Measurements from ENCODE around the gene PLXDC1. TPM values are rescaled to one million over a fixed set of nuclear protein-coding genes. Genes with fewer than 3 reads are reported as not detected.

PLXDC1 gene
- total and polyA plus RNA-seq, 9 donors: 11.6 to 58.6 (median 32.3) TPM

DNA sequence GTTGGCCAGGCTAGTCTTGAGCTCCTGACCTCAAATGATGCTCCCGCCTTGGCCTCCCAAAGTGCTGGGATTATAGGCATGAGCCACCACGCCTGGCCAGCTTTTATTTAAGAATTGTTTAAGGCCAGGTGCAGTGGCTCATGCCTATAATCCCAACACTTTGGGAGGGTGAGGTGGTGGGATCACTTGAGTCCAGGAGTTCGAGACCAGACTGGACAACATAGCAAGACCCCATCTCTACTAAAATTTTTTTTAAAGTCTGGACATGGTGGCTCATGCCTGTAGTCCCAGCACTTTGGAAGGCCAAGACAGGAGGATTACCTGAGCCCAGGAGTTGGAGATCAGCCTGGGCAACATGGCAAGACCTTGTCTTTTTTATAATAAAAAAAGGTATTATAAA lies 5.2 kb downstream of the PLXDC1 start:
- 96 to 98% (median 97%) methylated on average over 3 of the region's 3 CpGs for WGBS, 3 donors
- Histone ChIP-seq H3K27me3 (no peaks in the 10 kb centered on the region), H3K4me1 (ENCODE audit: insufficient read depth) (no peaks in the 10 kb centered on the region), H3K9me3 (no peaks in the 10 kb centered on the region), H3K4me3 (no peak overlapping the region), H3K27ac (no peak overlapping the region), H3K36me3 (no peaks in the 10 kb centered on the region)
- intact Hi-C loops (cut with DNase I): no loop called here
- TF ChIP-seq, protein P1, sequence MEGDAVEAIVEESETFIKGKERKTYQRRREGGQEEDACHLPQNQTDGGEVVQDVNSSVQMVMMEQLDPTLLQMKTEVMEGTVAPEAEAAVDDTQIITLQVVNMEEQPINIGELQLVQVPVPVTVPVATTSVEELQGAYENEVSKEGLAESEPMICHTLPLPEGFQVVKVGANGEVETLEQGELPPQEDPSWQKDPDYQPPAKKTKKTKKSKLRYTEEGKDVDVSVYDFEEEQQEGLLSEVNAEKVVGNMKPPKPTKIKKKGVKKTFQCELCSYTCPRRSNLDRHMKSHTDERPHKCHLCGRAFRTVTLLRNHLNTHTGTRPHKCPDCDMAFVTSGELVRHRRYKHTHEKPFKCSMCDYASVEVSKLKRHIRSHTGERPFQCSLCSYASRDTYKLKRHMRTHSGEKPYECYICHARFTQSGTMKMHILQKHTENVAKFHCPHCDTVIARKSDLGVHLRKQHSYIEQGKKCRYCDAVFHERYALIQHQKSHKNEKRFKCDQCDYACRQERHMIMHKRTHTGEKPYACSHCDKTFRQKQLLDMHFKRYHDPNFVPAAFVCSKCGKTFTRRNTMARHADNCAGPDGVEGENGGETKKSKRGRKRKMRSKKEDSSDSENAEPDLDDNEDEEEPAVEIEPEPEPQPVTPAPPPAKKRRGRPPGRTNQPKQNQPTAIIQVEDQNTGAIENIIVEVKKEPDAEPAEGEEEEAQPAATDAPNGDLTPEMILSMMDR (IDR thresholded peaks at IDR 0.05): no peak
- TF ChIP-seq POLR2A (IDR thresholded peaks at IDR 0.05): no peak
- TF ChIP-seq EP300 (IDR thresholded peaks at IDR 0.05): no peak
- DNase-seq: no peak

DNA sequence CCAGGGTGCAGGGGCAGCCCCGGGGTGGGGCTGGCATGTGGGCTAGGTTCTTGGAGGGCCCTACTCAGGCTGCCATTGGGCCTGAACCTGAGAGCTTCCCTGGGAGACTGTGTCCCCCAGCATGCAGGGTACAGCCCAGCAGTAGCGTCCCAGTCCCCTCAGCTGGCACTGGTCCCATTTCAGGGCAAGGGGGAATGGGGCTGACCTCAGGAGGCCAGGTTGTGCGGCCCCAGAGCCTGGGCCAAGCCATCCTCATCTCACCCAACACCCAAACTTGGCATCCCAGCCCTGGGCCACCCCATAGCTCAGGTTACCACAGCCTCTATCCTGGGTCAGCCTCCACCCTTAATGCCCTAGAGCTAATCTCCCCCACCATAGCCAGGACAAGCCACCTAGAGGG lies 6.3 kb downstream of the PLXDC1 start:
- TF ChIP-seq, protein P1 (IDR thresholded peaks at IDR 0.05): no peak
- TF ChIP-seq POLR2A (IDR thresholded peaks at IDR 0.05) (no peak), EP300 (IDR thresholded peaks at IDR 0.05) (no peak)
- no peak for DNase-seq
- Histone ChIP-seq H3K4me3 (no peak overlapping the region), H3K27me3 (no peaks in the 10 kb centered on the region), H3K27ac (peak overlapping the region in 1 of 2 donors; percentile 13), H3K4me1 (ENCODE audit: insufficient read depth) (no peaks in the 10 kb centered on the region), H3K36me3 (no peaks in the 10 kb centered on the region), H3K9me3 (no peaks in the 10 kb centered on the region)
- WGBS, 3 donors: 66 to 93% (median 87%) methylated on average over 3 of the region's 3 CpGs
- intact Hi-C loops (cut with DNase I): no loop called here

DNA sequence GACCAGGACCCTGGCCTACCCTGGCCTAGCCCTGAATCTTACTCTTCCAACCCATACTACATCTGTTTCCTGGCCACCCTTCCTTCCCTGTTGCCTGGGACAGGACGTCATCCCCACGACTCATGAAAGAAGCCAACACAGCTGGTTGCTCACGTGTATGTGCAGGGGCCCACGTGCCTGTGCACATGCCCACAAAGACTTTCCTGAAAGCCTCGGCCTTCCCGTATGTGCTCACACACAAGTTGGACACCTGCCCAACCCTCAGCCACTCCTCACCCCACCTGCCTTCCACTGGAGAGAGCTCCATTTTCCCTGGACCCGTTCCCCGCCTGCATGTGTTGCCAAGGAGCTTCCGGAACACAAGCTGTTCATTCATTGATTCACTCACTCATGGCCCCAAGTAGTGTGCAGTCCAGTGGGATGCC lies 7.0 kb downstream of the PLXDC1 start:
- Histone ChIP-seq H3K9me3 (no peaks in the 10 kb centered on the region), H3K4me3 (no peak overlapping the region), H3K36me3 (no peaks in the 10 kb centered on the region), H3K27me3 (no peaks in the 10 kb centered on the region), H3K4me1 (ENCODE audit: insufficient read depth) (no peaks in the 10 kb centered on the region), H3K27ac (peak overlapping the region in 1 of 2 donors; percentile 41)
- intact Hi-C loops (cut with DNase I): no loop called here
- TF ChIP-seq, protein P1 (IDR thresholded peaks at IDR 0.05): no peak
- TF ChIP-seq EP300 (IDR thresholded peaks at IDR 0.05) (peak; percentile 7), POLR2A (IDR thresholded peaks at IDR 0.05) (no peak)
- WGBS, 3 donors: 36 to 46% (median 44%) methylated on average over 9 of the region's 9 CpGs
- peak; percentile 80 to 94 (median 82) for DNase-seq

DNA sequence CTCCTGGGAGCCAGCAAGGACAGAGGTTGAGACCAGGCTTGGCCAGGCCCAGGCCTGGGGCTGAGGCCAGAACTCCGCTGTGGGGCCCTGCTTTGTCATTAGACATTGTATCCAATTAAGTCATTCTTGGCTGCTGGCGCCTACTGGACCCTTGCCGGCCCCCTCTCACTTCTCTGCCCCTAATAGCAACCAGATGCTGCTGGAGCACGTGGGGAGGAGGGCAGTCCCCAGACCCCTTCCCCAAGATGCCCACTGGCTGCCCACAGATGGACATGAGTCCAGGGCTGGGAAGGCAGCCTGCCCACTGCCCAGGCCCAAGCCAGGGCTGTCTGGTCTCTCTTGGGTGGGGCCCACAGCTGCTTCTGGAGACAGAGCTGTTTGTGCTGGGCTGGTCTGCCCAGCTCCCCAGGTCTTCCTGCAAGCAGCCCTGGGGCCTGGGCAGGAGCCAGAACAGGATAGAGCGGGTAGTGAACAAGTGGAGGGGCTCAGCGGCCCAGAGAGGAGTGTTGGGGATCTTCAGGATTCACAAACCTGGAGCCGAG lies 7.8 kb downstream of the PLXDC1 start:
- no peak overlapping the region for H3K4me3 ChIP-seq
- TF ChIP-seq EP300 (IDR thresholded peaks at IDR 0.05) (no peak), POLR2A (IDR thresholded peaks at IDR 0.05) (no peak)
- TF ChIP-seq, protein P1 (IDR thresholded peaks at IDR 0.05): no peak
- WGBS, 3 donors: 74 to 90% (median 84%) methylated on average over 7 of the region's 7 CpGs
- no peaks in the 10 kb centered on the region for H3K4me1 ChIP-seq (ENCODE audit: insufficient read depth)
- no peaks in the 10 kb centered on the region for H3K9me3 ChIP-seq
- peak in 2 of 5 donors; percentile 44 to 48 for DNase-seq
- no peaks in the 10 kb centered on the region for H3K36me3 ChIP-seq
- H3K27ac ChIP-seq: no peak overlapping the region
- H3K27me3 ChIP-seq: no peaks in the 10 kb centered on the region
- intact Hi-C loops (cut with DNase I): no loop called here
